ENCODE data around the gene FLAD1.

GRCh38 chr1:154938604-154939399 is 44.3 kb upstream of the FLAD1 start:
- TF ChIP-seq ELF1 (IDR thresholded peaks at IDR 0.05; ENCODE audit: borderline replicate concordance, low read depth) (no peak), EZH2phosphoT487 (IDR thresholded peaks at IDR 0.05; ENCODE audit: borderline replicate concordance) (no peak), EGR1 (IDR thresholded peaks at IDR 0.05; ENCODE audit: low read depth) (no peak), POLR2A (IDR thresholded peaks at IDR 0.05; ENCODE audit: borderline replicate concordance, extremely low read depth, insufficient read depth, insufficient read length) (no peak), CTCF (IDR thresholded peaks at IDR 0.05 in 2 of 3, conservative IDR thresholded peaks at IDR 0.05 in 1 of 3; ENCODE audit: borderline replicate concordance in 1 of 3, insufficient read depth in 1 of 3, low read depth in 2 of 3, low read length in 2 of 3) (no peak), ZFX (IDR thresholded peaks at IDR 0.05) (no peak), POLR2AphosphoS5 (IDR thresholded peaks at IDR 0.05; ENCODE audit: low read depth, low read length) (no peak), EZH2 (IDR thresholded peaks at IDR 0.05) (no peak), SIN3A (IDR thresholded peaks at IDR 0.05; ENCODE audit: low read depth) (no peak), ATF3 (IDR thresholded peaks at IDR 0.05) (no peak), SP1 (IDR thresholded peaks at IDR 0.05; ENCODE audit: low read depth) (no peak), RAD21 (IDR thresholded peaks at IDR 0.05; ENCODE audit: low read depth) (no peak)

Measured in HCT116 (cell line).